Erythroblast (primary cell): Measurements from ENCODE around the gene SLC2A6.

ENCODE experiments used
- DNase-seq, 2 experiments: peaks; one replicate each; lab custom pipeline; 2025; lab: John Stamatoyannopoulos, UW
- GATA1 ChIP-seq: IDR thresholded peaks from 2 replicates; pipeline ENCODE4 v1.6.1; 2011; ENCODE audit warnings: low read depth, mild to moderate bottlenecking, control low read depth, low read length, moderate library complexity
- POLR2A ChIP-seq: IDR thresholded peaks from 2 replicates; pipeline ENCODE4 v1.6.1; 2011; ENCODE audit warnings: mild to moderate bottlenecking, low read length

SLC2A6 gene

GRCh38 chr9:133478851-133479711 lies at the start of gene SLC2A6:
TSS of gene SLC2A6 (minus strand) at chr9:133479099. CDS start at chr9:133479059, 40 bp downstream.
- DNase-seq, result peak; percentile 71 to 77
- no peak for TF ChIP-seq GATA1
- no peak for TF ChIP-seq POLR2A

- TF ChIP-seq GATA1, result no peak
- no peak for TF ChIP-seq POLR2A
- DNase-seq, result no peak
Measured at GRCh38 chr9:133528001-133528875, 49.3 kb upstream of the SLC2A6 start.

- no peak for DNase-seq
- no peak for TF ChIP-seq POLR2A
- no peak for TF ChIP-seq GATA1
Measured at GRCh38 chr9:133527444-133527920, 48.6 kb upstream of the SLC2A6 start.

- no peak for TF ChIP-seq POLR2A
- no peak for TF ChIP-seq GATA1
- DNase-seq, result no peak
Measured at GRCh38 chr9:133526721-133527321, 47.9 kb upstream of the SLC2A6 start.

GRCh38 chr9:133525677-133526076 lies 46.8 kb upstream of the SLC2A6 start:
- no peak for DNase-seq
- TF ChIP-seq POLR2A, result no peak
- no peak for TF ChIP-seq GATA1

- DNase-seq, result no peak
- TF ChIP-seq GATA1 (no peak), POLR2A (no peak)
Measured at GRCh38 chr9:133524679-133525228, 45.9 kb upstream of the SLC2A6 start, which contains the start of gene MYMK. TSS of gene MYMK (minus strand) at chr9:133524959. CDS start at chr9:133524844, 115 bp downstream.

- no peak for DNase-seq
Measured at GRCh38 chr9:133524146-133524545, 45.2 kb upstream of the SLC2A6 start.

GRCh38 chr9:133523106-133523505 lies 44.2 kb upstream of the SLC2A6 start:
- no peak for DNase-seq
- TF ChIP-seq POLR2A, result no peak
- TF ChIP-seq GATA1, result no peak

More at GRCh38 chr9:133524146-133524545, 45.2 kb upstream of the SLC2A6 start:
- no peak for TF ChIP-seq GATA1
- TF ChIP-seq POLR2A, result no peak

GRCh38 chr9:133522073-133522910 lies 43.4 kb upstream of the SLC2A6 start:
- TF ChIP-seq POLR2A (peak; percentile 29), GATA1 (no peak)
- peak; percentile 59 to 78 for DNase-seq

- peak; percentile 42 to 74 for DNase-seq
- TF ChIP-seq GATA1 (no peak), POLR2A (no peak)
Measured at GRCh38 chr9:133521122-133522072, 42.5 kb upstream of the SLC2A6 start.

GRCh38 chr9:133520121-133520835 lies 41.4 kb upstream of the SLC2A6 start:
- DNase-seq, result no peak
- no peak for TF ChIP-seq POLR2A
- TF ChIP-seq GATA1, result no peak
